Muscle layer of colon (tissue), 2 donors: ENCODE results near the gene PIP5K1C.

Source experiments
- H3K27ac ChIP-seq: one replicate; pipeline ENCODE4 v1.7.0; 2013; ENCODE audit warnings: low read depth, mild to moderate bottlenecking, low read length, moderate library complexity
- H3K27me3 ChIP-seq, 2 donors: one replicate each; pipeline ENCODE4 v1.7.0; 2013; ENCODE audit warnings: low read length in 2 of 2, mild to moderate bottlenecking in 2 of 2; ENCODE audit not compliant: insufficient read depth in 2 of 2, control insufficient read depth in 1 of 2
- H3K36me3 ChIP-seq: one replicate; pipeline ENCODE4 v1.7.0; 2013; ENCODE audit warnings: mild to moderate bottlenecking, low read length; ENCODE audit not compliant: insufficient read depth
- H3K4me1 ChIP-seq: one replicate; pipeline ENCODE4 v1.7.0; 2013; ENCODE audit warnings: mild to moderate bottlenecking, low read length; ENCODE audit not compliant: insufficient read depth
- H3K4me3 ChIP-seq, 2 donors: one replicate each; pipeline ENCODE4 v1.7.0; 2013; ENCODE audit warnings: low read length in 2 of 2, low read depth in 1 of 2, mild to moderate bottlenecking in 1 of 2, moderate library complexity in 1 of 2
- H3K9ac ChIP-seq: one replicate; pipeline ENCODE4 v1.7.0; 2013; ENCODE audit warnings: low read length
- H3K9me3 ChIP-seq: one replicate; pipeline ENCODE4 v1.7.0; 2013; ENCODE audit warnings: mild to moderate bottlenecking, low read length
- donor health status: abdominal sarcoma.
- donor health status: Adenocarcinoma of cecum.

PIP5K1C gene

GRCh38 chr19:3644351-3645066 is 55.8 kb downstream of the PIP5K1C start:
- Histone ChIP-seq H3K27me3 (no peaks in the 10 kb centered on the region), H3K9me3 (no peaks in the 10 kb centered on the region), H3K4me1 (peaks cover 6% of the 10 kb centered on the region), H3K27ac (no peak overlapping the region), H3K4me3 (no peak overlapping the region), H3K9ac (no peak overlapping the region), H3K36me3 (peaks cover 55% of the 10 kb centered on the region)

GRCh38 chr19:3643674-3644313 is 56.5 kb downstream of the PIP5K1C start:
- H3K36me3 ChIP-seq = peaks cover 61% of the 10 kb centered on the region
- H3K27ac ChIP-seq = no peak overlapping the region
- no peak overlapping the region for H3K4me3 ChIP-seq
- H3K4me1 ChIP-seq = peaks cover 6% of the 10 kb centered on the region
- H3K9me3 ChIP-seq = no peaks in the 10 kb centered on the region
- H3K27me3 ChIP-seq = no peaks in the 10 kb centered on the region
- H3K9ac ChIP-seq = no peak overlapping the region

GRCh38 chr19:3642987-3643673 is 57.1 kb downstream of the PIP5K1C start:
- Histone ChIP-seq H3K36me3 (peaks cover 67% of the 10 kb centered on the region), H3K4me3 (no peak overlapping the region), H3K27ac (no peak overlapping the region), H3K27me3 (no peaks in the 10 kb centered on the region), H3K9ac (no peak overlapping the region), H3K9me3 (no peaks in the 10 kb centered on the region), H3K4me1 (peaks cover 6% of the 10 kb centered on the region)

- no peaks in the 10 kb centered on the region for H3K9me3 ChIP-seq
- no peak overlapping the region for H3K27ac ChIP-seq
- no peaks in the 10 kb centered on the region for H3K27me3 ChIP-seq
- no peak overlapping the region for H3K4me3 ChIP-seq
- H3K9ac ChIP-seq = no peak overlapping the region
- peaks cover 67% of the 10 kb centered on the region for H3K36me3 ChIP-seq
- peaks cover 6% of the 10 kb centered on the region for H3K4me1 ChIP-seq
Observed at GRCh38 chr19:3642296-3642695, 58.0 kb downstream of the PIP5K1C start.

- no peaks in the 10 kb centered on the region for H3K9me3 ChIP-seq
- no peaks in the 10 kb centered on the region for H3K27me3 ChIP-seq
- no peak overlapping the region for H3K27ac ChIP-seq
- H3K4me3 ChIP-seq = no peak overlapping the region
- H3K36me3 ChIP-seq = peaks cover 65% of the 10 kb centered on the region
- peaks cover 6% of the 10 kb centered on the region for H3K4me1 ChIP-seq
- H3K9ac ChIP-seq = no peak overlapping the region
Observed at GRCh38 chr19:3641515-3642269, 58.6 kb downstream of the PIP5K1C start.

- peaks cover 2% of the 10 kb centered on the region for H3K4me1 ChIP-seq
- no peaks in the 10 kb centered on the region for H3K9me3 ChIP-seq
- no peaks in the 10 kb centered on the region for H3K27me3 ChIP-seq
- H3K27ac ChIP-seq = no peak overlapping the region
- no peak overlapping the region for H3K9ac ChIP-seq
- no peak overlapping the region for H3K4me3 ChIP-seq
- peaks cover 43% of the 10 kb centered on the region for H3K36me3 ChIP-seq
Observed at GRCh38 chr19:3639479-3639878, 60.8 kb downstream of the PIP5K1C start.

GRCh38 chr19:3638208-3639193 is 61.8 kb downstream of the PIP5K1C start:
- H3K4me3 ChIP-seq = no peak overlapping the region

GRCh38 chr19:3637621-3638020 is 62.6 kb downstream of the PIP5K1C start:
- Histone ChIP-seq H3K27me3 (no peaks in the 10 kb centered on the region), H3K4me1 (no peaks in the 10 kb centered on the region), H3K36me3 (peaks cover 34% of the 10 kb centered on the region)

More at GRCh38 chr19:3638208-3639193, 61.8 kb downstream of the PIP5K1C start:
- Histone ChIP-seq H3K27ac (no peak overlapping the region), H3K4me1 (no peaks in the 10 kb centered on the region), H3K9ac (no peak overlapping the region), H3K27me3 (no peaks in the 10 kb centered on the region), H3K36me3 (peaks cover 39% of the 10 kb centered on the region), H3K9me3 (no peaks in the 10 kb centered on the region)

GRCh38 chr19:3636962-3637361 is 63.3 kb downstream of the PIP5K1C start:
- Histone ChIP-seq H3K4me3 (no peak overlapping the region), H3K9ac (no peak overlapping the region), H3K4me1 (no peaks in the 10 kb centered on the region), H3K27ac (no peak overlapping the region), H3K27me3 (no peaks in the 10 kb centered on the region), H3K9me3 (no peaks in the 10 kb centered on the region), H3K36me3 (peaks cover 28% of the 10 kb centered on the region)

More at GRCh38 chr19:3637621-3638020, 62.6 kb downstream of the PIP5K1C start:
- Histone ChIP-seq H3K27ac (no peak overlapping the region), H3K9me3 (no peaks in the 10 kb centered on the region), H3K9ac (no peak overlapping the region), H3K4me3 (no peak overlapping the region)

GRCh38 chr19:3636506-3636905 is 63.8 kb downstream of the PIP5K1C start:
- Histone ChIP-seq H3K27me3 (no peaks in the 10 kb centered on the region), H3K4me3 (no peak overlapping the region), H3K9ac (no peak overlapping the region), H3K4me1 (no peaks in the 10 kb centered on the region), H3K9me3 (no peaks in the 10 kb centered on the region), H3K36me3 (peaks cover 28% of the 10 kb centered on the region), H3K27ac (no peak overlapping the region)
